Neural cell (in vitro differentiated cells): ENCODE measurements around the gene IDH1.

Experiments used
- POLR2AphosphoS5 ChIP-seq: IDR thresholded peaks from 2 replicates; pipeline ENCODE4 v1.6.1; 2012
- RAD21 ChIP-seq: fragments of 450-650 bp; conservative IDR thresholded peaks from 2 replicates; pipeline ENCODE4 v1.6.1; 2014; ENCODE audit warnings: antibody characterized with exemption, mild to moderate bottlenecking, moderate library complexity
- TF ChIP-seq, protein P1 (sequence below): fragments of 450-650 bp; IDR thresholded peaks from 2 replicates; pipeline ENCODE4 v1.5.1; 2014; ENCODE audit warnings: antibody characterized with exemption, mild to moderate bottlenecking, moderate library complexity; ENCODE audit not compliant: poor library complexity, severe bottlenecking
- TF ChIP-seq, protein P2 (sequence below): IDR thresholded peaks from 2 replicates; pipeline ENCODE4 v1.6.1; 2012; ENCODE audit warnings: borderline replicate concordance

DNA sequence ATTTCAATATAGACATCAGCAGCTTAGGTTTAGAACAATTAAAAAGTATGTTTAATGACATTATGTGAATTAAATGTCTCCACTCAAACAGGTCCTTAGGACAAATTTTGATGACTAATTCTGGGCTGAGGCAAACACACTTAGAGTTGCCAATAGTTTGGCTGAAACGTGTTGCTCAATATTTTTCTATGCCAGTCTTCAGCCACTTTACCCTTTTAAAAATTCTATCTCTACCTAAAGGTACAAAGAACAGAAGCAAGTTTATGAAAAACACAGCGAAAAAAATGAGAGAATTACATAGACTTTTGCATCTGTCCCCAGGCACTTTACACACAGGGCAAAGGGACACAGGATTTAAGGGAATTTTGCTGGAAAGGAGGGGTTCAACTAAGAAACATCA lies 4.5 kb downstream of the IDH1 start:
- TF ChIP-seq, protein P1, sequence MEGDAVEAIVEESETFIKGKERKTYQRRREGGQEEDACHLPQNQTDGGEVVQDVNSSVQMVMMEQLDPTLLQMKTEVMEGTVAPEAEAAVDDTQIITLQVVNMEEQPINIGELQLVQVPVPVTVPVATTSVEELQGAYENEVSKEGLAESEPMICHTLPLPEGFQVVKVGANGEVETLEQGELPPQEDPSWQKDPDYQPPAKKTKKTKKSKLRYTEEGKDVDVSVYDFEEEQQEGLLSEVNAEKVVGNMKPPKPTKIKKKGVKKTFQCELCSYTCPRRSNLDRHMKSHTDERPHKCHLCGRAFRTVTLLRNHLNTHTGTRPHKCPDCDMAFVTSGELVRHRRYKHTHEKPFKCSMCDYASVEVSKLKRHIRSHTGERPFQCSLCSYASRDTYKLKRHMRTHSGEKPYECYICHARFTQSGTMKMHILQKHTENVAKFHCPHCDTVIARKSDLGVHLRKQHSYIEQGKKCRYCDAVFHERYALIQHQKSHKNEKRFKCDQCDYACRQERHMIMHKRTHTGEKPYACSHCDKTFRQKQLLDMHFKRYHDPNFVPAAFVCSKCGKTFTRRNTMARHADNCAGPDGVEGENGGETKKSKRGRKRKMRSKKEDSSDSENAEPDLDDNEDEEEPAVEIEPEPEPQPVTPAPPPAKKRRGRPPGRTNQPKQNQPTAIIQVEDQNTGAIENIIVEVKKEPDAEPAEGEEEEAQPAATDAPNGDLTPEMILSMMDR, result no peak
- TF ChIP-seq RAD21 (no peak), POLR2AphosphoS5 (no peak)
- TF ChIP-seq, protein P2, sequence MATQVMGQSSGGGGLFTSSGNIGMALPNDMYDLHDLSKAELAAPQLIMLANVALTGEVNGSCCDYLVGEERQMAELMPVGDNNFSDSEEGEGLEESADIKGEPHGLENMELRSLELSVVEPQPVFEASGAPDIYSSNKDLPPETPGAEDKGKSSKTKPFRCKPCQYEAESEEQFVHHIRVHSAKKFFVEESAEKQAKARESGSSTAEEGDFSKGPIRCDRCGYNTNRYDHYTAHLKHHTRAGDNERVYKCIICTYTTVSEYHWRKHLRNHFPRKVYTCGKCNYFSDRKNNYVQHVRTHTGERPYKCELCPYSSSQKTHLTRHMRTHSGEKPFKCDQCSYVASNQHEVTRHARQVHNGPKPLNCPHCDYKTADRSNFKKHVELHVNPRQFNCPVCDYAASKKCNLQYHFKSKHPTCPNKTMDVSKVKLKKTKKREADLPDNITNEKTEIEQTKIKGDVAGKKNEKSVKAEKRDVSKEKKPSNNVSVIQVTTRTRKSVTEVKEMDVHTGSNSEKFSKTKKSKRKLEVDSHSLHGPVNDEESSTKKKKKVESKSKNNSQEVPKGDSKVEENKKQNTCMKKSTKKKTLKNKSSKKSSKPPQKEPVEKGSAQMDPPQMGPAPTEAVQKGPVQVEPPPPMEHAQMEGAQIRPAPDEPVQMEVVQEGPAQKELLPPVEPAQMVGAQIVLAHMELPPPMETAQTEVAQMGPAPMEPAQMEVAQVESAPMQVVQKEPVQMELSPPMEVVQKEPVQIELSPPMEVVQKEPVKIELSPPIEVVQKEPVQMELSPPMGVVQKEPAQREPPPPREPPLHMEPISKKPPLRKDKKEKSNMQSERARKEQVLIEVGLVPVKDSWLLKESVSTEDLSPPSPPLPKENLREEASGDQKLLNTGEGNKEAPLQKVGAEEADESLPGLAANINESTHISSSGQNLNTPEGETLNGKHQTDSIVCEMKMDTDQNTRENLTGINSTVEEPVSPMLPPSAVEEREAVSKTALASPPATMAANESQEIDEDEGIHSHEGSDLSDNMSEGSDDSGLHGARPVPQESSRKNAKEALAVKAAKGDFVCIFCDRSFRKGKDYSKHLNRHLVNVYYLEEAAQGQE, result no peak
